Measurements from ENCODE around the gene SLC8A1. TPM values are rescaled to one million over a fixed set of nuclear protein-coding genes. Genes with fewer than 3 reads are reported as not detected.

SLC8A1 gene
- total RNA-seq, 2 experiments from 2014 or later: 0.47 to 0.59 TPM

DNA sequence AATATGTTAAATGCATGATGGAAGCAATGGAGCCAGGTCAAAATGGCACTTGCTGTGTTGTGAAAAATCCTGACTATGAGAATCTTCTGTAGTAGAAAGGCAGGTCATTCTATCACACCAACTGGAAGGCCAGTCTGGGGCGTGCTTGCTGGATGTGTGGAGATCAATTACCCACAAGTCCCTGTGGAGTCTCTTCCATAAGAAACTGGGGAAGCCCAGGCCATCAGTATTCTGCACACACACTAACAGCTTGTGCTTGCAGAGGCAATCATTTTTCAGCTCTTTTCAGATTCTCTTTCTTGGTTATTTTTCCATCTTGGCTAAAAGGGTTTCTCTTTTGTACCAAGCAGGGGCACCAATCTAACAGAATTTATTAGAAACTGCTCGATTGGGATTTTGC is 190.8 kb downstream of the SLC8A1 start:
- H3K27me3 Mint-ChIP-seq: no peaks in the 10 kb centered on the region
- intact Hi-C loops (cut with DNase I, micrococcal nuclease): no loop called here

DNA sequence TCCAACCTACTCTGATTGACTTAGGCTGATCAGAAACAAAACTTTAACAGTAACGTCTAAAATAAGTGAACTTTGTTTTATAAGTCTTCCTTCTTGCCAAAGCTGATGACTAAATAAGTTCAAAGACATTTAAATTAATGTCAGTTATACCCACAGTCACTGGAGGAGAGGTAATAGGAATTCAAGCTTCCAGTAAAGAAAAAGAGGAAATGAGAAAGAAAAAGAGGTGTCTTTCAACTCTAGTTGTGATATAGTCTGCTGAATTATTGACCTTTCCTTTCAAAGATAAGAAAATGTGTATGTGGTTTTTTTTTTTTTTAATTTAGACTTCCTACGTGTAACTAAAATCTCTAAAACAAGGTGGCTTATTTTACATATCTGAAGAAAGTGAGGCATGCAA is 191.5 kb downstream of the SLC8A1 start:
- no peak for ATAC-seq (ENCODE audit: poor library complexity)
- ChIA-PET CTCF (no interaction called here), POLR2A (no interaction called here)
- no peaks in the 10 kb centered on the region for H3K36me3 Mint-ChIP-seq (ENCODE audit: low read depth)
- H3K4me3 Mint-ChIP-seq: no peak overlapping the region
- H3K4me1 Mint-ChIP-seq (ENCODE audit: low read depth): no peaks in the 10 kb centered on the region
- H3K36me3 ChIP-seq (ENCODE audit: insufficient read depth, low read length): no peaks in the 10 kb centered on the region
- TF ChIP-seq, protein P1, sequence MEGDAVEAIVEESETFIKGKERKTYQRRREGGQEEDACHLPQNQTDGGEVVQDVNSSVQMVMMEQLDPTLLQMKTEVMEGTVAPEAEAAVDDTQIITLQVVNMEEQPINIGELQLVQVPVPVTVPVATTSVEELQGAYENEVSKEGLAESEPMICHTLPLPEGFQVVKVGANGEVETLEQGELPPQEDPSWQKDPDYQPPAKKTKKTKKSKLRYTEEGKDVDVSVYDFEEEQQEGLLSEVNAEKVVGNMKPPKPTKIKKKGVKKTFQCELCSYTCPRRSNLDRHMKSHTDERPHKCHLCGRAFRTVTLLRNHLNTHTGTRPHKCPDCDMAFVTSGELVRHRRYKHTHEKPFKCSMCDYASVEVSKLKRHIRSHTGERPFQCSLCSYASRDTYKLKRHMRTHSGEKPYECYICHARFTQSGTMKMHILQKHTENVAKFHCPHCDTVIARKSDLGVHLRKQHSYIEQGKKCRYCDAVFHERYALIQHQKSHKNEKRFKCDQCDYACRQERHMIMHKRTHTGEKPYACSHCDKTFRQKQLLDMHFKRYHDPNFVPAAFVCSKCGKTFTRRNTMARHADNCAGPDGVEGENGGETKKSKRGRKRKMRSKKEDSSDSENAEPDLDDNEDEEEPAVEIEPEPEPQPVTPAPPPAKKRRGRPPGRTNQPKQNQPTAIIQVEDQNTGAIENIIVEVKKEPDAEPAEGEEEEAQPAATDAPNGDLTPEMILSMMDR (IDR thresholded peaks at IDR 0.05): no peak
- no peaks in the 10 kb centered on the region for H3K9me3 Mint-ChIP-seq
- H3K27me3 ChIP-seq (ENCODE audit: control insufficient read depth in 1 of 2, insufficient read depth in 2 of 2, low read length in 2 of 2): no peaks in the 10 kb centered on the region
- intact Hi-C loops (cut with DNase I, micrococcal nuclease): no loop called here
- no peak overlapping the region for H3K27ac ChIP-seq (ENCODE audit: low read depth in 1 of 2, low read length in 2 of 2)
- DNase-seq: no peak
- H3K9me3 ChIP-seq (ENCODE audit: control insufficient read depth in 1 of 2, insufficient read depth in 1 of 2, low read length in 2 of 2): peaks cover 0 to 3% of the 10 kb centered on the region in 2 experiments
- no peaks in the 10 kb centered on the region for H3K4me1 ChIP-seq (ENCODE audit: insufficient read depth, low read length)
- no peak overlapping the region for H3K4me3 ChIP-seq (ENCODE audit: low read length)
- H3K27me3 Mint-ChIP-seq: no peaks in the 10 kb centered on the region
- no peak overlapping the region for H3K27ac Mint-ChIP-seq

More for the DNA sequence above, 190.8 kb downstream of the SLC8A1 start:
- H3K36me3 ChIP-seq (ENCODE audit: insufficient read depth, low read length): no peaks in the 10 kb centered on the region
- H3K27ac ChIP-seq (ENCODE audit: low read depth in 1 of 2, low read length in 2 of 2): no peak overlapping the region
- Mint-ChIP-seq H3K27ac (no peak overlapping the region), H3K9me3 (no peaks in the 10 kb centered on the region), H3K4me1 (ENCODE audit: low read depth) (no peaks in the 10 kb centered on the region), H3K36me3 (ENCODE audit: low read depth) (no peaks in the 10 kb centered on the region), H3K4me3 (no peak overlapping the region)
- DNase-seq: no peak
- peaks cover 0 to 3% of the 10 kb centered on the region in 2 experiments for H3K9me3 ChIP-seq (ENCODE audit: control insufficient read depth in 1 of 2, insufficient read depth in 1 of 2, low read length in 2 of 2)
- no peak overlapping the region for H3K4me3 ChIP-seq (ENCODE audit: low read length)
- no peaks in the 10 kb centered on the region for H3K4me1 ChIP-seq (ENCODE audit: insufficient read depth, low read length)
- CTCF ChIA-PET: no interaction called here
- H3K27me3 ChIP-seq (ENCODE audit: control insufficient read depth in 1 of 2, insufficient read depth in 2 of 2, low read length in 2 of 2): no peaks in the 10 kb centered on the region
- no peak for ATAC-seq (ENCODE audit: poor library complexity)
- TF ChIP-seq, protein P1 (IDR thresholded peaks at IDR 0.05): no peak
- POLR2A ChIA-PET: no interaction called here

DNA sequence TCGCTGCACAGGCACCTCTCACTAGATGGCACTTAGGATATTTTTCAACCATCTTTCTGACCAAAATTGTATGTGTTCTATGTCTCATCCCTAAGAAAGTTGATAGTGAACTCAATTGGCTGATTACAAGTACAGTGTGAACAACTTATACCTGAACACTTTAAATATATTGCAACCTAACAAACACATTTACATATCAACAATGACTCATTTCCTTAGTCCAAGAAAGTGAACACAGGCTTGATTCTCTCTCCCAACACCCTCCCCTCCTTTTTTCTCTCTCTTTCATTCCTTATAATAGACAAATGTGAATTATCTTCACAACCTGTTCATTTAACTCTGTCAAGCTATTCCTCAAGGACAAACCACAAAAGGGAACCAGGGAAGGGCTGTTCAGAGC is 192.0 kb downstream of the SLC8A1 start:
- H3K27ac Mint-ChIP-seq: no peak overlapping the region
- intact Hi-C loops (cut with DNase I, micrococcal nuclease): no loop called here
- no peaks in the 10 kb centered on the region for H3K4me1 Mint-ChIP-seq (ENCODE audit: low read depth)
- ATAC-seq (ENCODE audit: poor library complexity) (no peak), DNase-seq (no peak)
- no peaks in the 10 kb centered on the region for H3K9me3 Mint-ChIP-seq
- TF ChIP-seq, protein P1 (IDR thresholded peaks at IDR 0.05): no peak
- H3K27me3 Mint-ChIP-seq: no peaks in the 10 kb centered on the region
- Histone ChIP-seq H3K4me3 (ENCODE audit: low read length) (no peak overlapping the region), H3K27ac (ENCODE audit: low read depth in 1 of 2, low read length in 2 of 2) (no peak overlapping the region), H3K27me3 (ENCODE audit: control insufficient read depth in 1 of 2, insufficient read depth in 2 of 2, low read length in 2 of 2) (no peaks in the 10 kb centered on the region), H3K36me3 (ENCODE audit: insufficient read depth, low read length) (no peaks in the 10 kb centered on the region), H3K4me1 (ENCODE audit: insufficient read depth, low read length) (no peaks in the 10 kb centered on the region), H3K9me3 (ENCODE audit: control insufficient read depth in 1 of 2, insufficient read depth in 1 of 2, low read length in 2 of 2) (peaks cover 0 to 3% of the 10 kb centered on the region in 2 experiments)
- POLR2A ChIA-PET: no interaction called here
- H3K4me3 Mint-ChIP-seq: no peak overlapping the region
- no peaks in the 10 kb centered on the region for H3K36me3 Mint-ChIP-seq (ENCODE audit: low read depth)
- CTCF ChIA-PET: no interaction called here
